ENCODE results near the gene CFAP298.
A peak's percentile ranks its signal among the peaks of the same experiment; 100 is the strongest.

The CFAP298 gene

GRCh38 chr21:32585970-32586369, 26.2 kb downstream of the CFAP298 start:
- no peak for TF ChIP-seq CTCF (conservative IDR thresholded peaks at IDR 0.05; ENCODE audit: low read length)
- no peak for DNase-seq (ENCODE audit: low read depth)
- H3K4me3 ChIP-seq (ENCODE audit: low read length) = no peak overlapping the region

GRCh38 chr21:32585042-32585710, 27.0 kb downstream of the CFAP298 start, which contains the start of gene TCP10L:
Gene TCP10L (minus strand): TSS chr21:32585523. CDS start chr21:32584304, 1,219 bp downstream.
- no peak for DNase-seq (ENCODE audit: low read depth)
- H3K4me3 ChIP-seq (ENCODE audit: low read length) = no peak within 1 kb of the TSS
- no peak for TF ChIP-seq CTCF (conservative IDR thresholded peaks at IDR 0.05; ENCODE audit: low read length)

GRCh38 chr21:32584472-32584871, 27.7 kb downstream of the CFAP298 start:
- DNase-seq (ENCODE audit: low read depth) = no peak
- no peak overlapping the region for H3K4me3 ChIP-seq (ENCODE audit: low read length)
- no peak for TF ChIP-seq CTCF (conservative IDR thresholded peaks at IDR 0.05; ENCODE audit: low read length)

- H3K4me3 ChIP-seq (ENCODE audit: low read length) = no peak overlapping the region
- no peak for DNase-seq (ENCODE audit: low read depth)
- TF ChIP-seq CTCF (conservative IDR thresholded peaks at IDR 0.05; ENCODE audit: low read length) = no peak
Measured at GRCh38 chr21:32581732-32582131, 30.4 kb downstream of the CFAP298 start.

- no peak overlapping the region for H3K4me3 ChIP-seq (ENCODE audit: low read length)
- DNase-seq (ENCODE audit: low read depth) = no peak
- TF ChIP-seq CTCF (conservative IDR thresholded peaks at IDR 0.05; ENCODE audit: low read length) = no peak
Measured at GRCh38 chr21:32580949-32581348, 31.2 kb downstream of the CFAP298 start.

- no peak overlapping the region for H3K4me3 ChIP-seq (ENCODE audit: low read length)
- peak; percentile 36 for TF ChIP-seq CTCF (conservative IDR thresholded peaks at IDR 0.05; ENCODE audit: low read length)
- peak; percentile 5 for DNase-seq (ENCODE audit: low read depth)
Measured at GRCh38 chr21:32578107-32578691, 34.0 kb downstream of the CFAP298 start.

- TF ChIP-seq CTCF (conservative IDR thresholded peaks at IDR 0.05; ENCODE audit: low read length) = no peak
- no peak for DNase-seq (ENCODE audit: low read depth)
- no peak overlapping the region for H3K4me3 ChIP-seq (ENCODE audit: low read length)
Measured at GRCh38 chr21:32576011-32576410, 36.2 kb downstream of the CFAP298 start.

Measured in AG10803 (cell line).